MM.1S (cell line): ENCODE data around the gene ADAP1.

Experiments used
- DNase-seq: peaks from one replicate; pipeline ENCODE4 v3.0.0-alpha.2; 2015
- H2AFZ ChIP-seq: fragments of 300-600 bp; sonication (generic); 2 replicates; pipeline ENCODE4 v1.6.0; 2016; ENCODE audit warnings: antibody characterized with exemption, low read length
- H3F3A ChIP-seq: fragments of 300-600 bp; sonication (generic); 2 replicates; pipeline ENCODE4 v1.6.1; 2016; ENCODE audit warnings: mild to moderate bottlenecking, antibody characterized with exemption, low read length, moderate library complexity, mixed read lengths; ENCODE audit not compliant: insufficient read depth
- H3K27ac ChIP-seq: fragments of 300-600 bp; sonication (generic); 2 replicates; pipeline ENCODE4 v1.5.1; 2016; ENCODE audit warnings: mild to moderate bottlenecking, low read length
- H3K27me3 ChIP-seq: fragments of 300-600 bp; sonication (generic); replicated peaks from 2 replicates; pipeline ENCODE4 v1.6.0; 2016; ENCODE audit warnings: low read length; ENCODE audit not compliant: insufficient read depth
- H3K36me3 ChIP-seq: fragments of 300-600 bp; sonication (generic); replicated peaks from 2 replicates; pipeline ENCODE4 v1.6.1; 2016; ENCODE audit warnings: mild to moderate bottlenecking, low read length, mixed read lengths; ENCODE audit not compliant: insufficient read depth
- H3K4me1 ChIP-seq: fragments of 300-600 bp; sonication (generic); 2 replicates; pipeline ENCODE4 v1.6.1; 2016; ENCODE audit warnings: low read length, mixed read lengths
- H3K4me2 ChIP-seq: fragments of 300-600 bp; sonication (generic); 2 replicates; pipeline ENCODE4 v1.6.0; 2016; ENCODE audit warnings: low read depth, low read length
- H3K4me3 ChIP-seq: fragments of 300-600 bp; sonication (generic); 2 replicates; pipeline ENCODE4 v1.5.1; 2016; ENCODE audit warnings: low read length, mixed read lengths
- H3K79me2 ChIP-seq: fragments of 300-600 bp; sonication (generic); 2 replicates; pipeline ENCODE4 v1.6.1; 2016; ENCODE audit warnings: mixed run types, low read length, mixed read lengths
- H3K9ac ChIP-seq: fragments of 300-600 bp; sonication (generic); 2 replicates; pipeline ENCODE4 v1.6.1; 2016; ENCODE audit warnings: low read length, mixed read lengths
- H3K9me2 ChIP-seq: fragments of 300-600 bp; sonication (generic); replicated peaks from 2 replicates; pipeline ENCODE4 v1.6.1; 2016; ENCODE audit warnings: mild to moderate bottlenecking, low read length, mixed read lengths; ENCODE audit not compliant: insufficient read depth
- H3K9me3 ChIP-seq: fragments of 300-600 bp; sonication (generic); replicated peaks from 2 replicates; pipeline ENCODE4 v1.6.1; 2016; ENCODE audit warnings: mild to moderate bottlenecking, low read length, mixed read lengths; ENCODE audit not compliant: insufficient read depth
- H4K20me1 ChIP-seq: fragments of 300-600 bp; sonication (generic); 2 replicates; pipeline ENCODE4 v1.6.1; 2016; ENCODE audit warnings: mild to moderate bottlenecking, low read length, moderate library complexity, mixed read lengths; ENCODE audit not compliant: insufficient read depth
- EZH2 ChIP-seq: fragments of 300-600 bp; sonication (generic); optimal IDR thresholded peaks from 2 replicates; pipeline ENCODE3; 2017; ENCODE audit warnings: low read depth, mild to moderate bottlenecking, antibody characterized with exemption, low read length, mixed read lengths
- EZH2phosphoT487 ChIP-seq: fragments of 300-600 bp; sonication (generic); IDR thresholded peaks from 2 replicates; pipeline ENCODE4 v1.6.1; 2018; ENCODE audit warnings: antibody characterized with exemption, low read length
- TF ChIP-seq, protein P1 (sequence below): fragments of 300-600 bp; sonication (generic); IDR thresholded peaks from 2 replicates; pipeline ENCODE4 v1.5.1; 2016; ENCODE audit warnings: antibody characterized with exemption, low read length, mixed read lengths

The ADAP1 gene

DNA sequence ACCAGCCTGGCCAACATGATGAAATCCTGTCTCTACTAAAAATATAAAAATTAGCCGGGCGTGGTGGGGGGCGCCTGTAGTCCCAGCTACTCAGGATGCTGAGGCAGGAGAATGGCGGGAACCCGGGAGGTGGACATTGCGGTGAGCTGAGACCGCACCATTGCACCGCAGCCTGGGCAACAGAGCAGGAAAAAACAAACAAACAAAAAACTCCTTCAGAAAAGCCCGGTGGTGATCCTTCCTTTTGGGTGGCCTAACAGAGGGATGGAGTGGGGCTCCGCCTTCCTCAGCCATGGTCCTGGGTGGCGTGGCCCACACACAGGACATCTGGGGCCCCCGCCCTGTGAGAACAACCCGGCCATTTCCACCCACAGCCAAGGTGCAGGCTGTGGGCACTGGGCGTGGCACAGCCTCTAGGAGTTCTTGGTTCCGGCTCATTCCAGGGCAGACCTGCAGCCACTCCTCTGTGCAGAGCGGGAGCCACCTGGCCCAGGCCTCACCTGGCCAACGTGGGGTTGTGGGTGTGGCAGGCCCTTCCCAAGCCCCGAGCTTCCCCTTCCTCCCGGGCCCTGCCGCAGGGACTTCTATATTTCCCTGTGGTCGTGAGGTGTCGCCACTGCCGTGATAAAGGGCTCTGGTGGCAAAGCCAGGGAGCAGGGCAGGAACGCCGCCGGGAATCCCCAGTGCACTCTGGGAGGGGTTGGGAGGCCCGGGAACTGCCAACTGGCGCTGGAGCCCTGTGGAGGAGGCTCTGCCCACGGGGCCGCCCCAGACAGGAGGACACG is 40.6 kb downstream of the ADAP1 start:
- Histone ChIP-seq H3K79me2 (no peaks in the 10 kb centered on the region), H3K4me2 (no peak overlapping the region), H3K4me3 (no peak overlapping the region), H3K27me3 (peaks cover 44% of the 10 kb centered on the region), H3K9me2 (no peaks in the 10 kb centered on the region), H3K4me1 (no peaks in the 10 kb centered on the region), H3K27ac (no peak overlapping the region), H3F3A (no peaks in the 10 kb centered on the region), H2AFZ (no peak overlapping the region), H3K36me3 (no peaks in the 10 kb centered on the region), H3K9ac (no peak overlapping the region), H3K9me3 (no peaks in the 10 kb centered on the region), H4K20me1 (no peaks in the 10 kb centered on the region)
- no peak for DNase-seq
- TF ChIP-seq, protein P1, sequence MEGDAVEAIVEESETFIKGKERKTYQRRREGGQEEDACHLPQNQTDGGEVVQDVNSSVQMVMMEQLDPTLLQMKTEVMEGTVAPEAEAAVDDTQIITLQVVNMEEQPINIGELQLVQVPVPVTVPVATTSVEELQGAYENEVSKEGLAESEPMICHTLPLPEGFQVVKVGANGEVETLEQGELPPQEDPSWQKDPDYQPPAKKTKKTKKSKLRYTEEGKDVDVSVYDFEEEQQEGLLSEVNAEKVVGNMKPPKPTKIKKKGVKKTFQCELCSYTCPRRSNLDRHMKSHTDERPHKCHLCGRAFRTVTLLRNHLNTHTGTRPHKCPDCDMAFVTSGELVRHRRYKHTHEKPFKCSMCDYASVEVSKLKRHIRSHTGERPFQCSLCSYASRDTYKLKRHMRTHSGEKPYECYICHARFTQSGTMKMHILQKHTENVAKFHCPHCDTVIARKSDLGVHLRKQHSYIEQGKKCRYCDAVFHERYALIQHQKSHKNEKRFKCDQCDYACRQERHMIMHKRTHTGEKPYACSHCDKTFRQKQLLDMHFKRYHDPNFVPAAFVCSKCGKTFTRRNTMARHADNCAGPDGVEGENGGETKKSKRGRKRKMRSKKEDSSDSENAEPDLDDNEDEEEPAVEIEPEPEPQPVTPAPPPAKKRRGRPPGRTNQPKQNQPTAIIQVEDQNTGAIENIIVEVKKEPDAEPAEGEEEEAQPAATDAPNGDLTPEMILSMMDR = no peak
- TF ChIP-seq EZH2phosphoT487 = no peak
- no peak for TF ChIP-seq EZH2

DNA sequence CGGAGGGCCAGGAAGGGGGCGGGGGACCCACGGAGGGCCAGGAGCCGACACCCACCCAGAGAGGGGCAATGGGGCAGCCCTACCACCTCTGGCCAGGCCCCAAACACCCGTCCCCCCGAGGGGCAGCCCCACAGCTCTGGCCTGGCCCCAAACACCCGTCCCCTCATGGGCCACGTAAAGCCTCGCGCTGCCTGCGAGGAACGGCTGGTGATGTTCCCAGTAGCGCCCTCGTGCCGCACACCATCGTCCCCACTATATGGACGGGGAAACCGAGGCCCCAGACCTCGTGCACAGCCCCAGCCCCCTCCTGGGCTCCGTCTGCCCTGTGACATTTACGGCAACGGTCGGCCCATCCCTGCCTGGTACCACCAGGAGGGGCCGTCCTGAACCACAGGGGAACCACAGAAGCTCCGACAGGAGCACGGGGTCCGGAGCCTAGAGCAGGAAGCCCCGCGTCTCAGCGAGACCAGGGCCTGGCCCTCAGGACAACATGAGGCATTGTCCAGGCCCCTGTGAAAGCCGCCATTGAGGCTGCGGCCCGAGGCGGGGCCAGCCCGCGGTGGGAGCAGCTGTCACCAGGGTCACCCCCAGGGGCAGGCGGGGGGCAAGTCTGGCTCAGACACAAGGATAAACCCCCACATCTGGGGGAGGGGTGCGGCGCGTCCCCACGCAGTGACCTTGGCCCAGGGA is 42.5 kb downstream of the ADAP1 start:
- Histone ChIP-seq H3K27me3 (peaks cover 27% of the 10 kb centered on the region), H4K20me1 (no peaks in the 10 kb centered on the region), H3K79me2 (no peaks in the 10 kb centered on the region), H3K36me3 (no peaks in the 10 kb centered on the region), H3F3A (no peaks in the 10 kb centered on the region), H3K4me2 (no peak overlapping the region), H3K4me3 (no peak overlapping the region), H3K27ac (no peak overlapping the region), H2AFZ (no peak overlapping the region), H3K4me1 (no peaks in the 10 kb centered on the region), H3K9ac (no peak overlapping the region), H3K9me3 (no peaks in the 10 kb centered on the region), H3K9me2 (no peaks in the 10 kb centered on the region)
- no peak for TF ChIP-seq EZH2phosphoT487
- TF ChIP-seq, protein P1 = no peak
- no peak for TF ChIP-seq EZH2
- DNase-seq = no peak

DNA sequence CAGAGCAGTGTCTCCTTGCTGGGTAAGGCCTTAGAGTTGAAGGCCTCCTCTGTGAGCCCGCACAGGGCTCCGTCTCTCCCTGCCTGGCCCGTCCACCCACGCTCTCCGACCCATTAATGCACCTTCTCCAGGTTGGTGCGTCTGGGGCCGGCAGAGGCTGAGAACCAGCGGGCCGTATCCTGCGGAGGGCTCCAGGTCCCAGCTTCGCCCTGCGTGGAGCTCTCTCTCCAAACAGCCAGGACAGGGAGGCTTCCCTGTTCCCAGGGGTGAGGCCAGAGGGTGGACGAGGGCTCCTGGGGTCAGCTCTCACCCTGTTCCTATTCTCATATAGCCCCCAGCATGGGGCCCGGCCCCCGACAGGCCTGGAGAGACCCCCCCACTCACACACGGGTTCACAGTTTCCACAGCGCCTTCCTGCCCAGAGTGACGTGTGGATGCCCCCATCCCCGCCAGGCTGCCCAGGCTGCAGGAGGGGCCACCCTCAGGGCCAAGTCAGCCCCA is 43.5 kb downstream of the ADAP1 start:
- no peak overlapping the region for H3K9ac ChIP-seq
- no peaks in the 10 kb centered on the region for H3F3A ChIP-seq
- no peaks in the 10 kb centered on the region for H3K4me1 ChIP-seq
- H3K9me2 ChIP-seq = no peaks in the 10 kb centered on the region
- no peak overlapping the region for H3K27ac ChIP-seq
- no peaks in the 10 kb centered on the region for H3K79me2 ChIP-seq
- no peak for DNase-seq
- no peaks in the 10 kb centered on the region; the same call in 1 of the 2 replicates for H3K9me3 ChIP-seq
- H4K20me1 ChIP-seq = no peaks in the 10 kb centered on the region
- H3K4me3 ChIP-seq = no peak overlapping the region
- peaks cover 22% of the 10 kb centered on the region for H3K27me3 ChIP-seq
- no peak overlapping the region for H2AFZ ChIP-seq
- no peak overlapping the region for H3K4me2 ChIP-seq
- no peaks in the 10 kb centered on the region for H3K36me3 ChIP-seq
- no peak for TF ChIP-seq EZH2phosphoT487
- no peak for TF ChIP-seq EZH2
- TF ChIP-seq, protein P1 = no peak
